GM18498 (cell line): ENCODE measurements around the gene ZYX.
"Not testable (repeated sequence)": the region's sequence is repeated elsewhere in the genome, so short reads cannot be mapped to it uniquely, and the experiment has no call there.

ENCODE experiments used
- ATAC-seq: cut with Tn5 transposase; IDR thresholded peaks from one replicate; pipeline ENCODE4 v1.9.1; 2021; ENCODE audit warnings: mild to moderate bottlenecking, moderate library complexity; ENCODE audit not compliant: unreplicated experiment

Gene ZYX

GRCh38 chr7:143384661-143385631 is 3.8 kb downstream of the ZYX start:
- ATAC-seq, result no peak

GRCh38 chr7:143385891-143386781 is 5.0 kb downstream of the ZYX start:
- ATAC-seq, result no peak

DNA sequence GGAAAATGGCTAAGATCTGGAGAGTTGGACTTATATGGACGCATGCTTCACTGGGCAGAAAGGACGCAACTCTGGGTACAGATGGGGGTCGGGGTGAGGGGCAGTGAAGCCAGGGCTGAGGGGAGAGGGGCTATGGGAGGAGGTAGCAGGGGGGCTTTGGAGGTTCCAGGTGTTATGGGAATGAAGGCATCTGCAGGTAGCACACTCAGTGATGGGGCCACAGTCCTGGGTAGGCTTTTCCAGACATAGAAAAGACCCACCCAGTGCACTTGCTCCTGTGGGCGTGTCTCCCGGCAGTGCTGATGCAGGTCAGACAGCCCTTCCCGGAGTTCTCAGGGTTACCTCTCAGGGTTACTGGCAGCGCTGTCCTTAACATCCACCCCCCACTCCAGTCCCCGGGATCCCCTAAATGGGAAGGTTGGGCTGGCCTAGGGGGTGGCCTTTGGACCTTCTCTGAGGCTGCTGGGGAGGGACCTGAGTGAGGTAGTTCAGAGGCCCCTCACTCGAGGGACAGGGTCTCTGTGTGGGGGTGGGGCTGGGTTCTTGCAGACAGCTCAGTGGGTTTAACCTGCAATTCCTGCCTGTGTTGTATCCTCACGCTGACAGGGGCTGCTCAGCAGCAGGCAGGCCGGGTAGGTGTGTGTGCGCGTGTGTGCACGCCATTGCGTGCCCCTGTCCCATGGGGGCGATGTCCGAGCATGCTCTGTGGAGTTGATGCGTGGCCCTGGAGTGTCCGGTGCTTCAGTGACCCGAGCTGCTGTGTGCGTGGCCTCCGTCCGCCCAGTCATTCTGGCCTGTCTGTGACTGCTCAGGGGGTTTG is 6.2 kb downstream of the ZYX start:
- ATAC-seq, result no peak

DNA sequence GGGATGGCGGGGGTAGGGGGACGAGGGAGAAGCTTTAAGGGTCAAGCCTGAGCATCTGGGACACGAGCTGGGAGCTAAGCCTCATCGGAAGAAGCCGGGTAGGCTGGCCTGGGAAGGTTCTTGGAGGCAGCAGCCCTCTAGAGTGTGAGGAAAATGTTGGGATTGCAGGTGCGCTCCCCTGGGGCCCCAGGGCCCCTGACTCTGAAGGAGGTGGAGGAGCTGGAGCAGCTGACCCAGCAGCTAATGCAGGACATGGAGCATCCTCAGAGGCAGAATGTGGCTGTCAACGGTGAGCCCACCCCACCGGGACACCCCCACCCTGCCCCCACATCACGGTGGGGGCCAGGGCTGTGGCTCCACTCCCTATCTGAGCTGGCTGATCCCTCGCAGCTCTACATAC is 6.9 kb downstream of the ZYX start:
- ATAC-seq, result no peak

DNA sequence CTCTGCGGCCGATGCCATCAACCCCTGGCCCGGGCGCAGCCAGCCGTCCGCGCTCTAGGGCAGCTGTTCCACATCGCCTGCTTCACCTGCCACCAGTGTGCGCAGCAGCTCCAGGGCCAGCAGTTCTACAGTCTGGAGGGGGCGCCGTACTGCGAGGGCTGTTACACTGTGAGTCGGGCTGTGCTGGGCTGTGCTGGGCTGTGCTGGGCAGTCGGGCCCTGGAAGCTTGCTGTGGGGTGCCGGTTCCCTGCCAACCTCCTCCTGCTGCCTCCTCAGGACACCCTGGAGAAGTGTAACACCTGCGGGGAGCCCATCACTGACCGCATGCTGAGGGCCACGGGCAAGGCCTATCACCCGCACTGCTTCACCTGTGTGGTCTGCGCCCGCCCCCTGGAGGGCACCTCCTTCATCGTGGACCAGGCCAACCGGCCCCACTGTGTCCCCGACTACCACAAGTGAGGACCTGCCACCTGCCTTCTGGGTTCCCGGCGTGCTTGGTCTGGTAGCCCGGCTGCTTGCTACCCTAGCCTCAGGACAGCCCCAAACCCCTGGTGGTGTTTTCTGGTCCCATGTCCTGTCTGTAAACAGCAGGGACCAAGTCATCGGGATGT is 7.5 kb downstream of the ZYX start:
- ATAC-seq, result no peak

DNA sequence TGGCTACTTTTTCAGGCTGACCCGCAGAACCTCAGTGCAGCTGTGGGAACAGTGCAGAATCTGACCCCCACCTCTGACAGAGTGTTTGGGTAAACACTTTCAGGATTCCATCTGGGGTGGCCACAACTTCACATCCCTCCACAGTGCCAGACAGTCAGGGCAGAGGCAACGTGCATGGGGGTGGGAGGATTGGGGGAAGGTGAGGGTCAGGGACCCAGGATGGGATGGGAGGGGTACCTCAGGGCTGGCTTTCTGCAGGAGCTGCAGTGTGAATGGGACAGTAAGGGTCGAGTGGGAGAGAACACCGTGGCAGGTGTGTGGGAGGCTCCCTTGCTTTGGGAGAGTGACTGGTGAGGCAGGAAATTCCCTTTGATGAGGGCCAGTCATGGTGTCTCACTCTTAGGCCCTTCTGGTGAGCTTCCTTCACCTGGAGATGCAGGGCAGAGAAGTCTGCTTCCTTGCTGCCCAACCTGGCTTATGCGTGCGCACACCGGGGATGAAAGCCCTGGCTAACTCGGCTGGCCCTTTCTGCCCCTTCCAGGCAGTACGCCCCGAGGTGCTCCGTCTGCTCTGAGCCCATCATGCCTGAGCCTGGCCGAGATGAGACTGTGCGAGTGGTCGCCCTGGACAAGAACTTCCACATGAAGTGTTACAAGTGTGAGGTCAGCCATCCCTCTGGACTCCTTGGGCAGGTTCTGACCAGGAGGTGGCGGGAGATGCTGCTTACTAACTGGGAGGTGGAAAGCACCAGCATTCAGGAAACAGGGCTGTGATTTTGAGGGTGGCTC is 8.4 kb downstream of the ZYX start:
- ATAC-seq, result no peak

- no peak for ATAC-seq
These were observed 9.1 kb downstream of the ZYX start for GRCh38 chr7:143390104-143390772.

GRCh38 chr7:143390773-143391317 is 9.7 kb downstream of the ZYX start:
- no peak for ATAC-seq

- ATAC-seq, result no peak
These were observed 10.6 kb downstream of the ZYX start for GRCh38 chr7:143391462-143392404.

DNA sequence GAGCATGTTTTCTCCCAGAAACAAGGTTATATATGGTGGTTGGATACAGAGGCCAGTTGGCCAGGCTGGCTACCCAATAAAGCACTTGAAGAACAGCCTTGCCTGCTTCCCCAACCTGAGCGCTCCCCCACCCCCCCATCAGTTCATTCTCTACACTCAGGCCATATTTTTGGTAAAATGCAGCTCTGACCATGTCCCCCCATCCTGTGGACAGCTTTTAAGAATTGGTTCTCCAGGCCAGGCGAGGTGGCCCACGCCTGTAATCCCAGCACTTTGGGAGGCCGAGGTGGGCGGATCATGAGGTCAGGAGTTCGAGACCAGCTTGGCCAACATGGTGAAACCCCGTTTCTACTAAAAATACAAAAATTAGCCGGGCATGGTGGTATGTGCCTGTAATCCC is 11.3 kb downstream of the ZYX start:
- ATAC-seq, result not testable (repeated sequence)

GRCh38 chr7:143392875-143393266 is 11.7 kb downstream of the ZYX start:
- no peak for ATAC-seq

DNA sequence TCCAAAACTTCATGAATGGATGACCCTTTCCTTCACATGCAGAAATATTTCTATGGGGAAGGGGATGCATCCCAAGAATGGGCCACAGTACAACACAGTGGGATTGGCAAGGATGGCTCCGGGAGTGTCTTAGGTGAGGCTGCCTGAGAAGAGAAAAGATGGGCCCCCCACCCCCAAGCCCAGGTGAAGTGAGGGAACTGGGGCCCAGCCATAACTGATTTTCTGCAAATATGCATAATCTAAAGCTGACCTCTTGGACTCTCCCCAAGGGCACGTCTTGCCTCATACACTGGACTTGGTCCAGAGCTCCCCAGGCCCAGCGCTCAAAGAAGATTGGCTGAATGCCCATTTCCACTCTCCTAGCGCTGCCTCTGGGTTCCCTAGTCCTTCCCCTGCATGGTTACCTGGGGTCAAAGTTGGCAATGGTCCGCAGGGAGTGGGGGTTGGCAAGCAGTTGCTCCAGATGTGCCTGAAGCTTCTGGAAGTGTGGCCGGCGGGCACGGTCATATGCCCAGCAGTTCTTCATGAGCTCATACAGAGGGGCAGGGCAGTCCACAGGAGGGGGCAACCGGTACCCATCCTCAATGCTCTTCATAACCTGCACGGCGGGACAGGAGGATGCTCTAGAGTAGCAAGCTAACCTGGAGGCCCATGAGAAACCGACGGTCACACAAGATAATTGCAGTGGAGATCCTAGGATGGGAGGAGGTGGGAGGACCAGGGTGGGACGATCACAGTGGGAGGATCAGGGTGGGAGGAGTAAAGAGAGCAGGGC is 12.3 kb downstream of the ZYX start:
- ATAC-seq, result no peak

DNA sequence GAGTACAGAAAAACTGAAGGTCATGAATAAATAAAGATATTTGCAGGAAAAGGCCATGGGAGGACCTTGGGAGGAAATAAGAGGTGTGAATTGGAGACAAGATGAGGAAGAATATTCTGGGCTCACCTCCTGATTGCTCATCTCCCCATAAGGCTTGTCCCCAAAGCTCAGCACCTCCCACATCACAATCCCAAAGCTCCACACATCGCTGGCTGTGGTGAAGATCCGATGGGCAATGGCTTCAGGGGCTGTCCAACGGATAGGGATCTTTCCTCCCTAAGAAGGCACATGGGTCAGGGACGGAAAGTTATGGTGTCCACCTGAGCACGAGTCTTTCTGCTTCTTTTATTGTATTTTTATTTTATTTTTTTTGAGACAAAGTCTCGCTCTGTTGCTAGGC is 12.9 kb downstream of the ZYX start:
- ATAC-seq, result no peak

DNA sequence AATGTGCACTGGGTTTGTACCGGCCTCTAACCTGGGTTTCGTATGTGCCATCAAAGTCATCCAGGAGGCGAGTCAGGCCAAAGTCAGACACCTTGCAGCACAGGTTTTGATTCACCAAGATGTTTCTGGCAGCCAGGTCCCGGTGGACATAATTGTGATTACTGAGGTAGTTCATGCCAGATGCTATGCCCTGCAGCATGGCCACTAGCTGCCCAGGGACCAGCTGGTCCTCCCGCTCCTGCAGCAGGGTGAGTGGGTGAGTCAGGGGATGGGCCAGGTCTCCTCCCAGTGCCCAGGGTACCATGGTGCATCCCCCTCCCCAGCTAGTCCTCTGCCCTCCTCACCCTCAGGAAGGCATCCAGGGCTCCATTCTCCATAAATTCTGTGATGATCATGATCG is 13.6 kb downstream of the ZYX start:
- no peak for ATAC-seq

GRCh38 chr7:143395187-143396149 is 14.3 kb downstream of the ZYX start:
- ATAC-seq, result no peak

DNA sequence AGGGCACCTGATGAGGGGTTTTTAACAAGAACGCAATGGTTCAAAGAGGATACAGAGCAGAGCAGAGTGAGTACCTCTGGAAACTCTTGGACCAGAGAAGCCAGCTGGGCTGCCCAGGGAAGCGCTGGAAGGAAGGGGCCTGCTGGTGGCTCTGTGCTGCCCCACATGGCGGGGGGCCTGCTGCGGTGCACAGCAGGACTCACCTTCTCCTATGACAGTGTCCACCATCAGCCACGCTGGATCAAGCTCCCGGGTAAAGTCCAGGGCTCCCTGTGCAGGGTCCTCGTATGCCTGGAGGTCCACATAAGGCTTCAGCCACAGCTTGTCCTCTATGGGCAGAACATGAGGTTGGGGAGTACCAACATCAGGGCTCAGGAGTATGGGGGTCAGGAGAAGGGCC is 15.0 kb downstream of the ZYX start:
- ATAC-seq, result no peak
